Measurements from ENCODE around the gene GRIN3A. TPM values are rescaled to one million over a fixed set of nuclear protein-coding genes. Genes with fewer than 3 reads are reported as not detected.

GRIN3A gene
- total RNA-seq, 1 experiment from 2014 or later, result not detected

GRCh38 chr9:101524371-101524770, 214.1 kb downstream of the GRIN3A start:
- intact Hi-C loops (cut with micrococcal nuclease; ENCODE audit: unreplicated experiment), result no loop called here
- no peak for TF ChIP-seq CTCF (IDR thresholded peaks at IDR 0.05; ENCODE audit: insufficient read depth in 1 of 2, low read depth in 1 of 2, low read length in 1 of 2, severe bottlenecking in 1 of 2, unreplicated experiment in 1 of 2)
- Mint-ChIP-seq H3K27ac (ENCODE audit: unreplicated experiment) (no peak overlapping the region), H3K4me3 (ENCODE audit: unreplicated experiment) (no peak overlapping the region), H3K27me3 (ENCODE audit: insufficient read depth, unreplicated experiment) (peaks cover 2% of the 10 kb centered on the region), H3K36me3 (ENCODE audit: insufficient read depth, unreplicated experiment) (peaks cover 4% of the 10 kb centered on the region), H3K9me3 (ENCODE audit: unreplicated experiment) (no peaks in the 10 kb centered on the region), H3K4me1 (ENCODE audit: low read depth, unreplicated experiment) (no peaks in the 10 kb centered on the region)
- ChIA-PET CTCF (no interaction called here), POLR2A (no interaction called here)
- no peaks in the 10 kb centered on the region for H3K27me3 ChIP-seq (replicated peaks; ENCODE audit: control insufficient read depth, insufficient read depth, low read length)
- no TSS peak for BruUV-seq (replicated peaks)
- no peaks in the 10 kb centered on the region for H3K36me3 ChIP-seq (ENCODE audit: control insufficient read depth, insufficient read depth, low read length)
- DNase-seq, result no peak
- no peak overlapping the region for H3K4me3 ChIP-seq (ENCODE audit: low read depth, low read length)
- H3K4me1 ChIP-seq, result no peaks in the 10 kb centered on the region
- H3K9me3 ChIP-seq, result no peaks in the 10 kb centered on the region

Other genes starting within 250 kb of the GRIN3A start
- gene RNF20, start 204.8 kb downstream of the GRIN3A start, total RNA-seq (2022), result 35.4 and 37.4 TPM in 2 replicates
- gene PPP3R2, start 143.7 kb downstream of the GRIN3A start, total RNA-seq (2022), result not detected in 2 replicates

Data from Caco-2 (cell line).